PFSK-1 (cell line): Measurements from ENCODE around the gene TMEM225B.

Source experiments
- FOXP2 ChIP-seq: optimal IDR thresholded peaks from 2 replicates; pipeline ENCODE3; 2011; ENCODE audit warnings: borderline replicate concordance, control low read depth, inconsistent platforms; ENCODE audit not compliant: insufficient read depth; ENCODE audit errors: extremely low read length, extremely low read depth
- POLR2AphosphoS5 ChIP-seq: IDR thresholded peaks from 2 replicates; pipeline ENCODE4 v1.6.1; 2012; ENCODE audit warnings: low read depth, mild to moderate bottlenecking, control low read depth, low read length, moderate library complexity
- REST ChIP-seq, 2 experiments: IDR thresholded peaks; 2 replicates each; pipeline versions ENCODE4 v1.6.1 to v1.8.0; 2011 to 2012; ENCODE audit warnings: low read depth in 2 of 2, low read length in 2 of 2, control low read depth in 1 of 2, inconsistent platforms in 1 of 2, mild to moderate bottlenecking in 1 of 2, moderate library complexity in 1 of 2; ENCODE audit not compliant: insufficient read depth in 1 of 2
- SIN3A ChIP-seq: IDR thresholded peaks from 2 replicates; pipeline ENCODE4 v1.6.1; 2012; ENCODE audit warnings: mild to moderate bottlenecking, low read length, moderate library complexity, borderline replicate concordance; ENCODE audit not compliant: insufficient read depth
- TAF1 ChIP-seq: IDR thresholded peaks from 2 replicates; pipeline ENCODE4 v1.6.1; 2012; ENCODE audit warnings: low read length, control low read depth, borderline replicate concordance; ENCODE audit not compliant: insufficient read depth

GRCh38 chr7:99651290-99651689 lies 53.2 kb downstream of the TMEM225B start:
- TF ChIP-seq FOXP2 (no peak), REST (IDR thresholded peaks at IDR 0.05; ENCODE audit: insufficient read depth in 1 of 2, low read depth in 2 of 2, low read length in 2 of 2) (no peak), POLR2AphosphoS5 (no peak), SIN3A (no peak), TAF1 (no peak)
